ENCODE data around the gene MUSK.
A peak's percentile ranks its signal among the peaks of the same experiment; 100 is the strongest.

The MUSK gene

GRCh38 chr9:110742741-110743371 lies 74.3 kb downstream of the MUSK start:
- Histone ChIP-seq H3K4me3 (peak overlapping the region; percentile 20 to 24), H3K27me3 (no peaks in the 10 kb centered on the region), H3K9me3 (no peaks in the 10 kb centered on the region), H3K4me1 (peaks cover 0 to 55% (median 25%) of the 10 kb centered on the region in 4 donors), H3K36me3 (no peaks in the 10 kb centered on the region), H3K27ac (peak overlapping the region; percentile 88 to 89)
- DNase-seq = no peak
- intact Hi-C loops (cut with DNase I; ENCODE audit: low total_unique reads) = no loop called here
- TF ChIP-seq, protein P1, sequence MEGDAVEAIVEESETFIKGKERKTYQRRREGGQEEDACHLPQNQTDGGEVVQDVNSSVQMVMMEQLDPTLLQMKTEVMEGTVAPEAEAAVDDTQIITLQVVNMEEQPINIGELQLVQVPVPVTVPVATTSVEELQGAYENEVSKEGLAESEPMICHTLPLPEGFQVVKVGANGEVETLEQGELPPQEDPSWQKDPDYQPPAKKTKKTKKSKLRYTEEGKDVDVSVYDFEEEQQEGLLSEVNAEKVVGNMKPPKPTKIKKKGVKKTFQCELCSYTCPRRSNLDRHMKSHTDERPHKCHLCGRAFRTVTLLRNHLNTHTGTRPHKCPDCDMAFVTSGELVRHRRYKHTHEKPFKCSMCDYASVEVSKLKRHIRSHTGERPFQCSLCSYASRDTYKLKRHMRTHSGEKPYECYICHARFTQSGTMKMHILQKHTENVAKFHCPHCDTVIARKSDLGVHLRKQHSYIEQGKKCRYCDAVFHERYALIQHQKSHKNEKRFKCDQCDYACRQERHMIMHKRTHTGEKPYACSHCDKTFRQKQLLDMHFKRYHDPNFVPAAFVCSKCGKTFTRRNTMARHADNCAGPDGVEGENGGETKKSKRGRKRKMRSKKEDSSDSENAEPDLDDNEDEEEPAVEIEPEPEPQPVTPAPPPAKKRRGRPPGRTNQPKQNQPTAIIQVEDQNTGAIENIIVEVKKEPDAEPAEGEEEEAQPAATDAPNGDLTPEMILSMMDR (IDR thresholded peaks at IDR 0.05) = no peak

- intact Hi-C loops (cut with DNase I; ENCODE audit: low total_unique reads) = no loop called here
- Histone ChIP-seq H3K4me3 (no peak overlapping the region), H3K27me3 (no peaks in the 10 kb centered on the region), H3K36me3 (no peaks in the 10 kb centered on the region), H3K27ac (peak overlapping the region; percentile 88 to 89), H3K4me1 (peaks cover 0 to 72% (median 29%) of the 10 kb centered on the region in 4 donors), H3K9me3 (no peaks in the 10 kb centered on the region)
- TF ChIP-seq, protein P1 (IDR thresholded peaks at IDR 0.05) = no peak
- peak; percentile 73 to 80 for DNase-seq
Observed at GRCh38 chr9:110744715-110745384, 76.3 kb downstream of the MUSK start.

GRCh38 chr9:110745676-110746075 lies 77.1 kb downstream of the MUSK start:
- intact Hi-C loops (cut with DNase I; ENCODE audit: low total_unique reads) = no loop called here

GRCh38 chr9:110746211-110746930 lies 77.8 kb downstream of the MUSK start:
- TF ChIP-seq, protein P1 (IDR thresholded peaks at IDR 0.05) = no peak
- no peaks in the 10 kb centered on the region for H3K27me3 ChIP-seq
- no peak overlapping the region for H3K4me3 ChIP-seq
- DNase-seq = no peak
- H3K4me1 ChIP-seq = peaks cover 0 to 83% (median 32%) of the 10 kb centered on the region in 4 donors
- no peaks in the 10 kb centered on the region for H3K36me3 ChIP-seq
- H3K9me3 ChIP-seq = no peaks in the 10 kb centered on the region
- H3K27ac ChIP-seq = peak overlapping the region; percentile 88 to 89
- intact Hi-C loops (cut with DNase I; ENCODE audit: low total_unique reads) = no loop called here

More at GRCh38 chr9:110745676-110746075, 77.1 kb downstream of the MUSK start:
- Histone ChIP-seq H3K36me3 (no peaks in the 10 kb centered on the region), H3K27me3 (no peaks in the 10 kb centered on the region), H3K27ac (peak overlapping the region; percentile 88 to 89), H3K4me3 (no peak overlapping the region), H3K9me3 (no peaks in the 10 kb centered on the region), H3K4me1 (peaks cover 0 to 80% (median 32%) of the 10 kb centered on the region in 4 donors)
- peak; percentile 41 to 67 for DNase-seq
- TF ChIP-seq, protein P1 (IDR thresholded peaks at IDR 0.05) = no peak

- Histone ChIP-seq H3K27ac (peak overlapping the region; percentile 20 to 37), H3K4me3 (no peak overlapping the region), H3K36me3 (no peaks in the 10 kb centered on the region), H3K4me1 (peaks cover 0 to 65% (median 25%) of the 10 kb centered on the region in 4 donors), H3K9me3 (no peaks in the 10 kb centered on the region), H3K27me3 (no peaks in the 10 kb centered on the region)
- intact Hi-C loops (cut with DNase I; ENCODE audit: low total_unique reads) = no loop called here
- no peak for DNase-seq
- TF ChIP-seq, protein P1 (IDR thresholded peaks at IDR 0.05) = no peak
Observed at GRCh38 chr9:110748251-110748893, 79.8 kb downstream of the MUSK start.

Data from tibial artery (tissue), 4 donors.